Gastrocnemius medialis (tissue), 4 donors: ENCODE results near the gene CCL8. TPM values are rescaled to one million over a fixed set of nuclear protein-coding genes. Genes with fewer than 3 reads are reported as not detected.
"Not testable (repeated sequence)": the region's sequence is repeated elsewhere in the genome, so short reads cannot be mapped to it uniquely, and the experiment has no call there.

Experiments used
- ATAC-seq, 2 donors: fragments of 150-250 bp; one replicate each; pipeline ENCODE4 v1.9.1; 2016
- DNase-seq, 2 donors: peaks; one replicate each; pipeline ENCODE4 v3.0.0-alpha.2; 2019
- H3K27ac ChIP-seq, 4 donors: fragments of 200-600 bp; sonication (generic); 1 replicate in 1 of 4; 2 replicates in 3 of 4; pipeline ENCODE4 v1.5.1; 2016 to 2018; ENCODE audit warnings: mild to moderate bottlenecking in 2 of 4, moderate library complexity in 1 of 4
- H3K27me3 ChIP-seq, 3 donors: fragments of 200-600 bp; sonication (generic) in 2 of 3; 1 replicate in 1 of 3; 2 replicates in 2 of 3; pipeline versions ENCODE4 v1.5.1 to v1.6.0; 2016 to 2019; ENCODE audit warnings: mild to moderate bottlenecking in 1 of 3, moderate library complexity in 1 of 3
- H3K36me3 ChIP-seq, 2 donors: fragments of 200-600 bp; sonication (generic) in 1 of 2; one replicate each; pipeline ENCODE4 v1.5.1; 2017 to 2018
- H3K4me1 ChIP-seq, 2 donors: fragments of 200-600 bp; sonication (generic) in 1 of 2; one replicate each; pipeline ENCODE4 v1.5.1; 2016 to 2017; ENCODE audit warnings: mild to moderate bottlenecking in 2 of 2
- H3K4me3 ChIP-seq, 4 donors: fragments of 200-600 bp; sonication (generic) in 3 of 4; 1 replicate in 1 of 4; 2 replicates in 3 of 4; pipeline ENCODE4 v1.5.1; 2016 to 2019; ENCODE audit warnings: mild to moderate bottlenecking in 2 of 4
- H3K9me3 ChIP-seq, 3 donors: fragments of 200-600 bp; sonication (generic) in 2 of 3; 1 replicate in 1 of 3; 2 replicates in 2 of 3; pipeline ENCODE4 v1.5.1; 2016 to 2019
- POLR2A ChIP-seq, 2 donors: fragments of 450-650 bp; IDR thresholded peaks; one replicate each; pipeline ENCODE4 v1.6.1; 2017; ENCODE audit warnings: antibody characterized with exemption in 2 of 2, mild to moderate bottlenecking in 2 of 2, moderate library complexity in 2 of 2
- in situ Hi-C, 4 donors: fragments of 200-750 bp; cut with MboI; loops; one replicate each; pipeline versions ENCODE4 v1.15.0 to v1.8.0; 2017; ENCODE audit warnings: low sequenced_read_pairs in 4 of 4
- intact Hi-C: fragments of 100-400 bp; cut with DNase I; formaldehyde crosslinking; loops from one replicate; pipeline ENCODE4 v1.15.1; 2023; ENCODE audit warnings: low total_unique reads
- total RNA-seq, 4 donors: library from RNA; depleted of rRNA; stranded (reverse); fragments of >200 nt; gene quantifications; one replicate each; pipeline versions ENCODE4 v1.1.0 to v1.2.3, GENCODE V29; 2016
- TF ChIP-seq, protein P1 (sequence below), 5 experiments: fragments of 450-650 bp in 3 of 5; fragments of 200-600 bp in 2 of 5; sonication (generic) in 2 of 5; IDR thresholded peaks in 4 of 5; conservative IDR thresholded peaks in 1 of 5; 1 replicate in 4 of 5; 2 replicates in 1 of 5; pipeline ENCODE4 v1.5.1; 2016 to 2019; ENCODE audit warnings: antibody characterized with exemption in 5 of 5, mild to moderate bottlenecking in 3 of 5, moderate library complexity in 3 of 5

Gene CCL8
- total RNA-seq, 4 donors from 2014 or later: 0.61 TPM; not detected in 3

GRCh38 chr17:34313164-34313563, 6.1 kb upstream of the CCL8 start:
- ATAC-seq (peak in 1 of 2 donors; percentile 56), DNase-seq (no peak)
- no peaks in the 10 kb centered on the region for H3K36me3 ChIP-seq
- H3K4me1 ChIP-seq: peaks cover 0 to 28% of the 10 kb centered on the region in 2 donors
- intact Hi-C loops: loop anchor here (5.0 kb wide), 1 partner anchor 61 kb away; no protein-coding TSS in a partner anchor
- peak overlapping the region in 3 of 4 donors; percentile 34 to 68 (median 64) for H3K27ac ChIP-seq
- H3K9me3 ChIP-seq: no peaks in the 10 kb centered on the region
- H3K4me3 ChIP-seq: no peak overlapping the region
- TF ChIP-seq POLR2A (IDR thresholded peaks at IDR 0.05): no peak
- TF ChIP-seq, protein P1, sequence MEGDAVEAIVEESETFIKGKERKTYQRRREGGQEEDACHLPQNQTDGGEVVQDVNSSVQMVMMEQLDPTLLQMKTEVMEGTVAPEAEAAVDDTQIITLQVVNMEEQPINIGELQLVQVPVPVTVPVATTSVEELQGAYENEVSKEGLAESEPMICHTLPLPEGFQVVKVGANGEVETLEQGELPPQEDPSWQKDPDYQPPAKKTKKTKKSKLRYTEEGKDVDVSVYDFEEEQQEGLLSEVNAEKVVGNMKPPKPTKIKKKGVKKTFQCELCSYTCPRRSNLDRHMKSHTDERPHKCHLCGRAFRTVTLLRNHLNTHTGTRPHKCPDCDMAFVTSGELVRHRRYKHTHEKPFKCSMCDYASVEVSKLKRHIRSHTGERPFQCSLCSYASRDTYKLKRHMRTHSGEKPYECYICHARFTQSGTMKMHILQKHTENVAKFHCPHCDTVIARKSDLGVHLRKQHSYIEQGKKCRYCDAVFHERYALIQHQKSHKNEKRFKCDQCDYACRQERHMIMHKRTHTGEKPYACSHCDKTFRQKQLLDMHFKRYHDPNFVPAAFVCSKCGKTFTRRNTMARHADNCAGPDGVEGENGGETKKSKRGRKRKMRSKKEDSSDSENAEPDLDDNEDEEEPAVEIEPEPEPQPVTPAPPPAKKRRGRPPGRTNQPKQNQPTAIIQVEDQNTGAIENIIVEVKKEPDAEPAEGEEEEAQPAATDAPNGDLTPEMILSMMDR (IDR thresholded peaks at IDR 0.05 in 4 of 5, conservative IDR thresholded peaks at IDR 0.05 in 1 of 5): no peak
- H3K27me3 ChIP-seq: no peaks in the 10 kb centered on the region
- in situ Hi-C loops: no loop called here

DNA sequence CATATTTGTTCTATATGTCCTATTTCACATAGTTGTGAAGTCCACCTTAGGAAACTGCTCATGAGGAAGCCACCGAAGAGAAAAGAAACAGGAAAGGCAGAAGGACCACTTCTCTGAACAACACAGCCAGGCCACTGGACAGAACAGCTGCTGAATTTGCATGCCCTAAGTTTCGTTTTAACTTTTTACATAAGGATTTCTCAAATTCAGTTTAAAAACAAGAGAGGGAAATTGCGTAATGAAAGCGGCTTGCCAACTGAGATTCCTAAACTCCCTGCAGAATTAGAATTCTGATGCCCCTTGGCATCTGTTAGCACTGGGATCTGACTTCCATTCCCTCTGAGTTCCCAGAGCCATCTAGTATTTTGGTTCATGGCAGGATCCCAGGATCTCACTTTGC, 5.0 kb upstream of the CCL8 start:
- DNase-seq (peak; percentile 10 to 45), ATAC-seq (peak; percentile 50 to 61)
- peaks cover 0 to 28% of the 10 kb centered on the region in 2 donors for H3K4me1 ChIP-seq
- TF ChIP-seq, protein P1 (IDR thresholded peaks at IDR 0.05 in 4 of 5, conservative IDR thresholded peaks at IDR 0.05 in 1 of 5): no peak
- no peak for TF ChIP-seq POLR2A (IDR thresholded peaks at IDR 0.05)
- H3K9me3 ChIP-seq: no peaks in the 10 kb centered on the region
- no peaks in the 10 kb centered on the region for H3K36me3 ChIP-seq
- H3K27me3 ChIP-seq: no peaks in the 10 kb centered on the region
- no peak overlapping the region for H3K4me3 ChIP-seq
- intact Hi-C loops: loop anchor here (5.0 kb wide), 1 partner anchor 62 kb away; no protein-coding TSS in a partner anchor
- H3K27ac ChIP-seq: peak overlapping the region; percentile 34 to 68 (median 59)
- in situ Hi-C loops: no loop called here

DNA sequence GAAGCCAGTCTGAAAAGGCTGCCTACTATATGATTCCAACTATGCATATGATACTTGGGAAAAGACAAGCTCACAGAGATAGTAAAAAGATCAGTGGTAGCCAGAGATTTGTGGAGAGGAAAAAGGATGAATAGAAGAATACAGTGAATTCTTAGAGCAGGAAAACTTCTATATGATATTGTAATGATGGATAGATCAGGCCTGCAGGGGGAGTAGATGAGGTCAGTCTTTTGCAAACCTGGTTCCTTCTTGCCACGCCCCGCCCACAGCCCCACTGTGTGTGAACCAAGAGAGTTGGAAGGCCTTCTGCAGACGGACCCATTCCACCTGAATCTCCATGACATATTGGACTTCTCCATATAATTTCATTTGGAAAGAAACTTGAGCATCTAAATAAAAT, 761 bp upstream of the CCL8 start:
- Histone ChIP-seq H3K27ac (no peak overlapping the region), H3K36me3 (no peaks in the 10 kb centered on the region), H3K4me3 (no peak overlapping the region), H3K27me3 (no peaks in the 10 kb centered on the region), H3K9me3 (no peaks in the 10 kb centered on the region), H3K4me1 (peaks cover 0 to 15% of the 10 kb centered on the region in 2 donors)
- no peak for TF ChIP-seq POLR2A (IDR thresholded peaks at IDR 0.05)
- ATAC-seq (no peak), DNase-seq (no peak)
- in situ Hi-C loops: no loop called here
- intact Hi-C loops: no loop called here

- peak overlapping the region; percentile 3 to 63 (median 30) for H3K27ac ChIP-seq
- in situ Hi-C loops: no loop called here
Measured at GRCh38 chr17:34321964-34322363, 2.7 kb downstream of the CCL8 start.

DNA sequence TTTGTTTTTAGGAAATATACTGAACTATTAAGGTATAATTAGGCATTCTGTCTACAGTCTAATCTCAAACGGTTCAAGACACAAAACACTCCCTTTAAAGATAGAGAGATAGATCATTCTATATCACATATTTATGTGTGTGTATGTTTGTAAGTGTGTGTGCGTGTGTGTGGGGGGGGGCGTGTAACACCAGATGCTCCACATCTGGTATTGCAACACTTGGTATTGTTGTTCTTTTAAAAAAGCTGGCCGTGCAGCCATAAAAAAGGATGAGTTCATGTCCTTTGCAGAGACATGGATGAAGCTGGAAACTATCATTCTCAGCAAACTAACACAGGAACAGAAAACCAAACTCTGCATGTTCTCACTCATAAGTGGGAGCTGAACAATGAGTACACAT, 8.3 kb downstream of the CCL8 start:
- ATAC-seq, H3K9me3 ChIP-seq, DNase-seq, intact Hi-C loops, H3K27me3 ChIP-seq, H3K4me3 ChIP-seq, H3K27ac ChIP-seq, in situ Hi-C loops, H3K4me1 ChIP-seq, H3K36me3 ChIP-seq: not testable (repeated sequence)

More at GRCh38 chr17:34321964-34322363, 2.7 kb downstream of the CCL8 start:
- Histone ChIP-seq H3K4me3 (no peak overlapping the region), H3K9me3 (no peaks in the 10 kb centered on the region), H3K27me3 (no peaks in the 10 kb centered on the region), H3K36me3 (no peaks in the 10 kb centered on the region), H3K4me1 (no peaks in the 10 kb centered on the region)
- DNase-seq (no peak), ATAC-seq (peak; percentile 63 to 64)
- no peak for TF ChIP-seq POLR2A (IDR thresholded peaks at IDR 0.05)
- TF ChIP-seq, protein P1 (IDR thresholded peaks at IDR 0.05 in 4 of 5, conservative IDR thresholded peaks at IDR 0.05 in 1 of 5): no peak
- intact Hi-C loops: loop anchor here (5.0 kb wide), 1 partner anchor 35 kb away; the partner anchor contains the start of gene CCL13

- H3K9me3 ChIP-seq: no peaks in the 10 kb centered on the region
- TF ChIP-seq, protein P1 (IDR thresholded peaks at IDR 0.05 in 4 of 5, conservative IDR thresholded peaks at IDR 0.05 in 1 of 5): no peak
- TF ChIP-seq POLR2A (IDR thresholded peaks at IDR 0.05): no peak
- no peaks in the 10 kb centered on the region for H3K4me1 ChIP-seq
- intact Hi-C loops (no loop called here), in situ Hi-C loops (no loop called here)
- H3K4me3 ChIP-seq: no peak overlapping the region
- H3K36me3 ChIP-seq: no peaks in the 10 kb centered on the region
- no peaks in the 10 kb centered on the region for H3K27me3 ChIP-seq
- DNase-seq (no peak), ATAC-seq (no peak)
- H3K27ac ChIP-seq: no peak overlapping the region
Measured at GRCh38 chr17:34337701-34338100, 18.5 kb downstream of the CCL8 start.
